Heart right ventricle (tissue), 16 donors: ENCODE results near the gene PCCB. TPM values are rescaled to one million over a fixed set of nuclear protein-coding genes. Genes with fewer than 3 reads are reported as not detected.

Experiments used
- ATAC-seq, 8 donors: fragments of 200-7000 bp; cut with Tn5 transposase; one replicate each; pipeline ENCODE4 v1.9.1; 2020; ENCODE audit warnings: mild to moderate bottlenecking in 8 of 8, moderate library complexity in 8 of 8, moderate number of reproducible peaks in 1 of 8
- DNase-seq, 2 donors: peaks; one replicate each; pipeline ENCODE4 v3.0.0-alpha.2; 2020
- H3K27ac ChIP-seq, 10 donors: fragments of 200-600 bp; sonication (generic) in 2 of 10; one replicate each; pipeline versions ENCODE4 v1.5.0 to v1.8.0; 2020 to 2022; ENCODE audit warnings: mild to moderate bottlenecking in 3 of 10
- H3K27me3 ChIP-seq, 7 donors: fragments of 200-600 bp; one replicate each; pipeline ENCODE4 v1.8.0; 2021 to 2022; ENCODE audit warnings: mild to moderate bottlenecking in 2 of 7
- H3K36me3 ChIP-seq, 9 donors: fragments of 200-600 bp; sonication (generic) in 1 of 9; one replicate each; pipeline versions ENCODE4 v1.5.0 to v1.8.0; 2020 to 2022; ENCODE audit warnings: mild to moderate bottlenecking in 2 of 9
- H3K4me1 ChIP-seq, 9 donors: fragments of 200-600 bp; sonication (generic) in 1 of 9; one replicate each; pipeline versions ENCODE4 v1.5.0 to v1.8.0; 2020 to 2022; ENCODE audit warnings: mild to moderate bottlenecking in 4 of 9
- H3K4me3 ChIP-seq, 10 donors: fragments of 200-600 bp; sonication (generic) in 2 of 10; one replicate each; pipeline versions ENCODE4 v1.5.0 to v1.8.0; 2020 to 2022; ENCODE audit warnings: mild to moderate bottlenecking in 7 of 10, moderate library complexity in 2 of 10
- H3K9me3 ChIP-seq, 11 donors: fragments of 200-600 bp in 10 of 11; sonication (generic) in 2 of 11; one replicate each; pipeline versions ENCODE4 v1.5.0 to v1.8.0; 2013 to 2022; ENCODE audit warnings: mild to moderate bottlenecking in 2 of 11, control low read depth in 1 of 11, moderate library complexity in 1 of 11
- WGBS, 2 donors: extraction: QIAGEN DNeasy Blood & Tissue Kit; methylation state at CpG; one replicate each; pipeline ENCODE4 v1.1.7; 2013; ENCODE audit warnings: inconsistent platforms in 1 of 2; 5-methylcytosine and 5-hydroxymethylcytosine counted together
- intact Hi-C, 10 donors: fragments of 100-400 bp; cut with DNase I; formaldehyde crosslinking; loops; one replicate each; pipeline versions ENCODE4 v1.11.1 to v1.14.2; 2022
- polyA plus RNA-seq, 2 donors: library from polyadenylated mRNA; stranded (reverse); fragments of 200-250 nt; gene quantifications; one replicate each; pipeline ENCODE4 v1.2.3, GENCODE V29; 2013
- total RNA-seq, 10 donors: library from RNA; stranded (reverse); fragmentation: NEBNext Ultra II Directional in 3 of 10; extraction: Animal tissue kit (Norgen Biotek cat#: 25700) in 3 of 10; gene quantifications; one replicate each; pipeline versions ENCODE4 v1.2.1 to v1.2.4, GENCODE V29; 2021 to 2023
- TF ChIP-seq, protein P1 (sequence below), 9 donors: fragments of 200-600 bp; sonication (generic) in 2 of 9; IDR thresholded peaks; one replicate each; pipeline versions ENCODE4 v1.5.0 to v1.8.0; 2021 to 2022; ENCODE audit warnings: antibody characterized with exemption in 9 of 9, mild to moderate bottlenecking in 5 of 9, moderate library complexity in 1 of 9
- donor health status: Arrhythmogenic right ventricular cardiomyopathy.
- donor health status: ischemic (EF 13 %, LVEDD 7.1; RV severe dilation, severe dysfunction).
- donor health status: healthy with polysubstance abuse.
- donor health status: DM: no; HTN: yes; CAD: no.
- donor health status: DM: no; HTN: no; CAD: no.
- donor health status: ischemic (EF 25% LVEDD 6.9; RV normal size, moderate dysfunction).
- donor health status: ischemic (EF 25% LVEDD 5.7; RV mildly dilated, moderate dysfunction).
- donor health status: healthy.
- donor health status: DM: yes; HTN: yes; CAD: no.
- donor health status: Ischemic cardiomyopathy.
- donor health status: ischemic (EF 35%, LVEDD 5.7; RV mildly dilated, moderate dysfunction).
- donor health status: nonischemic (EF 11% LVEDD 7.7; RV severe dilation, severe dysfunction).
- donor health status: DM: yes; HTN: yes; CAD: no.
- donor health status: PGD.
- donor health status: ischemic (EF 29% LVEDD 5.4; RV normal size, mild dysfunction).
- donor health status: nonischemic (EF 23%, LVEDD 6.1; RV moderate dilation, normal function).

The PCCB gene
- total and polyA plus RNA-seq, 12 donors = 17.2 to 163 (median 116) TPM

- intact Hi-C loops = no loop called here
- no peak overlapping the region for H3K4me3 ChIP-seq
- peaks cover 0 to 13% (median 10%) of the 10 kb centered on the region in 9 donors for H3K4me1 ChIP-seq
- 41 to 52% methylated on average over 5 of the region's 5 CpGs for WGBS, 2 donors
- DNase-seq (peak; percentile 78), ATAC-seq (peak in 7 of 8 donors; percentile 86 to 95 (median 90))
- peaks cover 0 to 99% (median 24%) of the 10 kb centered on the region in 9 donors for H3K36me3 ChIP-seq
- no peaks in the 10 kb centered on the region for H3K9me3 ChIP-seq
- TF ChIP-seq, protein P1, sequence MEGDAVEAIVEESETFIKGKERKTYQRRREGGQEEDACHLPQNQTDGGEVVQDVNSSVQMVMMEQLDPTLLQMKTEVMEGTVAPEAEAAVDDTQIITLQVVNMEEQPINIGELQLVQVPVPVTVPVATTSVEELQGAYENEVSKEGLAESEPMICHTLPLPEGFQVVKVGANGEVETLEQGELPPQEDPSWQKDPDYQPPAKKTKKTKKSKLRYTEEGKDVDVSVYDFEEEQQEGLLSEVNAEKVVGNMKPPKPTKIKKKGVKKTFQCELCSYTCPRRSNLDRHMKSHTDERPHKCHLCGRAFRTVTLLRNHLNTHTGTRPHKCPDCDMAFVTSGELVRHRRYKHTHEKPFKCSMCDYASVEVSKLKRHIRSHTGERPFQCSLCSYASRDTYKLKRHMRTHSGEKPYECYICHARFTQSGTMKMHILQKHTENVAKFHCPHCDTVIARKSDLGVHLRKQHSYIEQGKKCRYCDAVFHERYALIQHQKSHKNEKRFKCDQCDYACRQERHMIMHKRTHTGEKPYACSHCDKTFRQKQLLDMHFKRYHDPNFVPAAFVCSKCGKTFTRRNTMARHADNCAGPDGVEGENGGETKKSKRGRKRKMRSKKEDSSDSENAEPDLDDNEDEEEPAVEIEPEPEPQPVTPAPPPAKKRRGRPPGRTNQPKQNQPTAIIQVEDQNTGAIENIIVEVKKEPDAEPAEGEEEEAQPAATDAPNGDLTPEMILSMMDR (IDR thresholded peaks at IDR 0.05) = no peak
- no peaks in the 10 kb centered on the region for H3K27me3 ChIP-seq
- peak overlapping the region in 2 of 10 donors; percentile 5 to 17 for H3K27ac ChIP-seq
These were observed 93.9 kb downstream of the PCCB start for GRCh38 chr3:136343873-136344555.

DNA sequence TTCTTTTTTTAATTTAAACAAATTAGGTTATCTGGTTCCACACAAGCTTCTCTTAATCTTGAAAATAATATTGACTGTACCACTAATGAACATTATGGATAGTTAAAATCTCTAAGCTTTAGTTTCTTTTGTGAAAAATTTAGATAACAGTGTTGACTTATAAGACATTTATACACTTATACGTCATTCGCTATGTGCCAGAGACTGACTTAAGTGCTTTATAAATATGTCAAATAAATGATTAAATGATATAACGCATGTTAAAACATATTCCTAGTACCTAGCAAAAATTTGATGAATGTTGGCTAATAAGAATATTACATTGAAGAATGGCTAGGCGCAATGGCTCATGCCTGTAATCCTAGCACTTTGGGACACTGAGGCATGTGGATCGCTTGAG lies 96.3 kb downstream of the PCCB start:
- ATAC-seq = no peak
- Histone ChIP-seq H3K4me3 (no peak overlapping the region), H3K36me3 (peaks cover 0 to 82% (median 13%) of the 10 kb centered on the region in 9 donors), H3K27me3 (no peaks in the 10 kb centered on the region), H3K27ac (no peak overlapping the region), H3K9me3 (no peaks in the 10 kb centered on the region), H3K4me1 (peaks cover 1 to 31% (median 22%) of the 10 kb centered on the region in 9 donors)
- no peak for DNase-seq
- TF ChIP-seq, protein P1 (IDR thresholded peaks at IDR 0.05) = no peak
- intact Hi-C loops = no loop called here
- WGBS, 2 donors = 93 to 98% methylated on average over 5 of the region's 5 CpGs

GRCh38 chr3:136350132-136350531 lies 100.0 kb downstream of the PCCB start:
- Histone ChIP-seq H3K27ac (peak overlapping the region in 2 of 10 donors; percentile 24 to 47), H3K4me1 (peaks cover 0 to 21% (median 15%) of the 10 kb centered on the region in 9 donors), H3K4me3 (no peak overlapping the region), H3K9me3 (no peaks in the 10 kb centered on the region), H3K36me3 (peaks cover 0 to 70% (median 13%) of the 10 kb centered on the region in 9 donors), H3K27me3 (no peaks in the 10 kb centered on the region)
- TF ChIP-seq, protein P1 (IDR thresholded peaks at IDR 0.05) = no peak
- peak in 5 of 8 donors; percentile 47 to 84 (median 67) for ATAC-seq
- intact Hi-C loops = no loop called here
- DNase-seq = no peak
- WGBS, 2 donors = 58 to 73% methylated on average over 1 of the region's 1 CpG

- DNase-seq (no peak), ATAC-seq (peak in 5 of 8 donors; percentile 27 to 60 (median 37))
- H3K4me1 ChIP-seq = peaks cover 0 to 21% (median 15%) of the 10 kb centered on the region in 9 donors
- H3K27ac ChIP-seq = peak overlapping the region in 2 of 10 donors; percentile 24 to 47
- WGBS, 2 donors = 58 to 76% methylated on average over 2 of the region's 2 CpGs
- peaks cover 0 to 3% (median 0%) of the 10 kb centered on the region in 11 donors for H3K9me3 ChIP-seq
- TF ChIP-seq, protein P1 (IDR thresholded peaks at IDR 0.05) = no peak
- H3K27me3 ChIP-seq = no peaks in the 10 kb centered on the region
- H3K4me3 ChIP-seq = no peak overlapping the region
- intact Hi-C loops = no loop called here
- peaks cover 0 to 69% (median 13%) of the 10 kb centered on the region in 9 donors for H3K36me3 ChIP-seq
These were observed 100.4 kb downstream of the PCCB start for GRCh38 chr3:136350557-136350956.
